Kidney capillary endothelial cell (primary cell): ENCODE results near the gene CAMTA1.

Experiments
- DNase-seq: peaks from one replicate; pipeline ENCODE4 v3.0.0-alpha.2; 2018; ENCODE audit warnings: low spot score

The CAMTA1 gene

DNA sequence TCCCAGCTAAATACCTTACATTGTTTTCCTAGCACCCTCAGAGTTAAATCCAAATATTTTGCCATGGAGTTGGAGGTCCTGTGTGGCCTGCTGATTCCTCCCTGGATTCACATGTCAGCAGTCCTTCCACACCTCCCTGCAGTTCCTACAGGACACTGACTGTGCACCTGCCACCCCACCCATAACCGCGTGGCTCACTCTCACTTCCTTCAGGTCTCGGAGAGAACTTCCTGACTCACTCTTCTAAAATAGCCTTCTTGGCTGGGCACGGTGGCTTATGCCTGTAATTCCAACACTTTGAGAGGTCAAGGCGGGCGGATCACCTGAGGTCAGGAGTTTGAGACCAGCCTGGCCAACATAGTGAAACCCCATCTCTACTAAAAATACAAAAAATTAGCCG, 8.4 kb upstream of the CAMTA1 start:
- no peak for DNase-seq

DNA sequence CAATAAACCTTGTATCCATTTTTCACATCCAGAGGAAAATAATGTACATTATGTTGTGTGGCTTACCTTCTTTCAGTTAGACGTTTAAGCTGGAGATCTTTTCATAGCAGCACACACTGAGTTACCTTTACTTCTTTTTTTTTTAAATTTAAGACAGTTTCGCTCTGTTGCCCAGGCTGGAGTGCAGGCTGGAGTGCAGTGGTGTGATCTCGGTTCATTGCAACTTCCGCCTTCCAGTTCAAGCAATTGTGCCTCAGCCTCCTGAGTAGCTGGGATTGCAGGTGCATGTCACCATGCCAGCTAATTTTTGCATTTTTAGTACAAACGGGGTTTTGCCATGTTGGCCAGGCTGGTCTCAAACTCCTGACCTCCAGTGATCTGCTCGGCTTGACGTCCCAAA, 7.4 kb upstream of the CAMTA1 start:
- DNase-seq = no peak

DNA sequence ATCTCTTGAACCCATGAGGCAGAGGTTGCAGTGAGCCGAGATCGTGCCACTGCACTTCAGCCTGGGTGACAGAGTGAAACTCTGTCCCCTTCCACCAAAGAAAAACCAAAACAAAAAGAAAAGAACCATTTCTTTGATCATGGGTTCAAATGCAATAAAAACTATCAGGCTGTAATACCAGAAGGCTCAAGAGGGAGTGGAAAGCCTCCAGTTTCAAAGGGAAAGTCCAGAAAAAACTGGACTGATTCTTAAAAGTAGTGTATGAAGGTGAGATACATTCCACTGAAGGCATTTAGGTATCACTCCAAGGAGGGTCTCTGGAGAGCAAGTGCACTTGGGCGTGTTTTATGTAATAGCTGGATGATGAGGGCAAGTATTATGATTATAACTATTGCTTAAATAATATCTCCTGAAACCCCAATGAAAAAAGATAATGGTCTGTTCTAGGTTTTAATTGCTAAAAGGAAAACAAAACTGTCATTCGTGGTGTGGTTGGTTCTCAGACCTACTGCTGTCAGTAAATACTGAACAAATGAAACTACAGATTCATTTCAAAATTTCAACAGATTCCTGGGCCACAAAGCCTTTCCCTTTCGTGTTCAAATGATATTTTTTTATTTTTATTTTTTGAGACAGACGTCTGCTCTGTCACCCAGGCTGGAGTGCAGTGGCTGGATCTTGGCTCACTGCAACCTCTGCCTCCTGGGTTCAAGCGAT, 6.0 kb upstream of the CAMTA1 start:
- no peak for DNase-seq

DNA sequence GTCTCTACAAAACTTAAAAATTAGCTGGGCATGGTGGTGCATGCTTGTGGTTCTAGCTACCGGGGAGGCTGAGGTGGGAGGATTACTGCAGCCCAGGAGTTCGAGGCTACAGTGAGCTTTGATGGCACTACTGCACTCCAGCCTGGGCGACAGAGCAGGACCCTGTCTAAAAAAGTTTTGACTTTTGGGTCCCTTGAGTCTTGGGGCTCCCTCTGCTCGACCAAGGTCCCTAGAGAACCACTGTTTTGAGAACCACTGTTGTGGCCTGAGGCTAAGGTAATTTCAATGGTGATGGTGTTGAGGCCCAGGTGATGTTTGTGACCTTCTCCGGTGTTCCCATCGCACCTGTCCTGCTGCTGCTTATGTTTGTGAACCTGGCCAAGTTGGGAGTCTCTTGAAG, 3.1 kb upstream of the CAMTA1 start:
- no peak for DNase-seq

DNA sequence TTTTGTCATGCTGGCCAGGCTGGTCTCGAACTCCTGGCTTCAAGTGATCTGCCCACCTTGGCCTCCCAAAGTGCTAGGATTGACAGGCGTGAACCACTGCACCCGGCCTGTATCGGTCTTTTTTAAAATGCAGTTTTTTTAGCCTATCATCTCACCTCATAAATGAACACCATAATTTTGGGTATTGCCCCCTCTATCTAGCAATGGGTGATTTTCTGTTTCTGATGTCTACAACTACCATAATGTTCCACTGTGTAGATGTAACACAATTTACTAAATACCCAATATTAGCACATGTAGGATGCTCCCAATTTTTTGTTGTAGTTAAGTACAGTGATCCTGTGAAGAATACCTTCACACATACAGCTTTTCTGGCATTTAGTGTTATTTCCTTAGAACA, 2.0 kb upstream of the CAMTA1 start:
- no peak for DNase-seq

DNA sequence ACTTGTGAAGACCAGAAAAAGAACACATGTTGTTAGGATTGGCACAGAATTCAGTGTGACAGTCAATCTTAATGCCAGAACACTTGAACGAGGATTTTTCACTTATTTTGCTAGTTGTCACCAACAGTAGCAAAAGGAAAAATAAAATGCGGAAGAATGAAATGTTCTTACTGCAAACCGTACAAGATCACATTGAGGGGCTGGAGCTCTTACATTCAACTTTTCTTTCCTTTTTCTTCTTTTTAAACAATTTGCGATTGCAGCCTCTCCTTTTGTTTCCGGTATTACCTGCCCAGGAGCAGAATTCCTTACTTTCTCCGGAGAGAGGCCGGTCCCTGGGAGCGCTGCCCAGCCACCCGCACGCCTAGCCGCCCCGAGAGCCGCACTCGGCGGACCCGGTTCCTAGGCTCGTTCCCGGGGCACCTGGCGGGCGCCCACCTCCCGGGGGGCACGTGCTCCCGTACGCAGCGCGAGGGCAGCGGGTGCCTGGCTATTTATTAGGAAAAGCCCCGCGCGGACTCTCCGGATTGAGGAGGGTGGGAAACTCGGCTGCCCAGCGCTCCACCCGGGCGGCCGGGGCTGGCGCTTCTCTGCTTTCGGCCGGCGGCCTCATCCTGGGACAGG, 1.2 kb upstream of the CAMTA1 start:
- no peak for DNase-seq

DNA sequence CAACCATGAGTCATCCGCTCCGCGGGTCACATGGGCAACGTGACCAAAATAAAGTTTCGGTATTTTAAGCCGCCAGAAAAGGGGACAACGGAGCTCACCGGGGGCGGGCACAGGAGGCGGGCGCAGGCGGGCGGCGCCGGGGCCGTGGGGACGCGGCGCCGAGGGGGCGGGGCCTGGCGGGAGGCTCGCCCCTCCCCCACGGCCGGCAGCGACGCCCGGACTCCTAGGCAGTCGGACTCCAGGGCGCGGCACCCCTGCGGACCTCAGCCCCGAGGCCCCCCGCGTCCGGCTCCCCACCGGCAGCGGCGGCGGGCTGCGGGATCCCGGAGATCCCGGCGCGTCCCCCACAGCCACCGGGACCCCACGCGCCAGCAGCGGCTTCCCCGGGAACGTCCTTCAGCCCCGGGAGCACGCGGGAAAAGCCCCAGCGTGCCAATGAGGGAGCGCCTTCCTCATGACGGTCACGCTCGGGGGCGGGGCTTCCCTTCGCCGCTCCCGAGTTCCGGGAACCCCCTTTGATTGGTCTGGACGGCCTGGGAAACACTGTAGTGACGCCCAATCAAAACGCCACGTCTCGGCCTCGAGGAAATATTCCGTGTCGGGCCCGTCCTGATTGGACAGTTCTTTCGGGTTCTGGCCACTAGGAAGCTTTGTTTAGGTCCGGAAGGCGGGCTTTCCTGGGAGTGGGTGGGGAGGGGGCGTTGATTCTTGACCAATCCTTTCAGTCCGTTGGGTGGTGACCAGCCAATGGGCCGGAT, 515 bp upstream of the CAMTA1 start:
- peak; percentile 100 for DNase-seq

DNA sequence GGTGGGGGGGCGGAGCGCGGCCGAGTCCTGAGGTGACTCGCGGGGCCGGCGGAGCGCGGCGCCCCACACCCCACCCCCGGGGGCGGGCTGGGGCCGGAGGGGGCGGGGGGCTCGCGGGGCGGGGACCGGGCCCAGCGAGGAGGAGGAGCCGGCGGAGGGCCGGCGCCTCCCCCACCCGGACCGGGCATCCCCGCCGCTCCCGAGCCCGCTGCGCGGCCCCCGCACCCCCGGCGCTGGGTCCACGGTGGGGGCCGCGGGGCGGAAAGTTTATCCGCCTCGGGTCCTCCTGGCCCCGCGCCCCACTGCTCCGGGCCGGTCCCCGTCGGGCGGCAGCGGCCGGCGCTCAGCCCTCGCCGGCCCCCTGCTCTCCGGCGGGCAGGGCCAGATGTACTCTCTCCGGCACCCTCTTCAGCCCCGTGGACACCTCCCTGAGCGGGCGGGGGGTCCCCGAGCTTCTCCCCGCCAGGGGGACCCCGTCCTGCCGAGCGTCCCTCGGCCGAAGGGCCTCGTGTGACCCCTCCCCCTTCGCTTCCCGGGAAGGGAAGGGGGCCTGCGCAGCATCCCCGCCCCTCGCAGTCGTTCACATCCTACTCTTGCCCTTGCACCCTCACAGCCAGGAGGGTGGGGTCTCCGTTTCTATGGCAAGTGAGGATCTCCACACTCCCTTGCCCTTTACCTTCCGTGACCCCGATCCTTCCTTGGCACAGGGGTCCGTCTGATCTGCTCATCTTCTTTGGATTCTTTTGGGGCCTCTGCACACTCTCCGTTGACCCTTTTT, 663 bp downstream of the CAMTA1 start:
- DNase-seq = no peak

DNA sequence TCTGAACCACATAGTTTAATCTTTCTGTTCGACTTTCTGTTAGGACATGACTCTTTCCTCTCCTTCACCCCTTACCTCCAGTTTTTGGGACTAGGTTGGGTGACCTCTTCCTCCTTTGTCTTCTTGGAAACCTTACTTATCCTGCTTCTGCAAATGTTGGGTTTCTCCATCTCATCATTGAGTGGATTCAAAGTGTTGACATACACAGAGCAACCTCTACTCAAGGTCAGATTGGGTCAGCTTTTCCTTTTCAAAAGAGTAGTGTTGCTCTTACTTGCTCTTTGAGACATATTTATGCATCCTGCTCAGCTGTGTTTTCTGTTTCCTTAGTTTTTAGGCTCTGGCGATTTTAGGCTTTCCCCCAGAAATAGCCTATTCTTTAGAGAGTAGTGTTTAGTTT, 3.7 kb downstream of the CAMTA1 start:
- DNase-seq = no peak

DNA sequence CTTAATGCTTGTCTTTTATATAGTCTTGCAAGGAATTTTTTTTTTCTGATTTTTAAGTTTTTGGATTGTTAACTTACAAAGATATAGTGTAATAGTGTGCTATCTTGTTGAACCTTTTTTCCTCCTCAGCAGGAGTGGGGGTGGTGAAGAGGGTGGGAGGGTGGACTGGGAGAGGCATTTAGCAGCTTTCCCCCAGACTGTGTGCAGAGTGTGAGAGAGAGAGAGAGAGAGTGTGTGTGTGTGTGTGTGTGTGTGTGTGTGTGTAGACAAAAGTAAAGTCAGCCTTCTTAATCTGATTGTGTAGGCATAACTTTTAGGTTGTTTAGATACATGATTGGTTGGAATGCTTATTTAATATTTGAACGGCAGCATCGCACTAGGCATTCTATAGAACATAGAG, 4.9 kb downstream of the CAMTA1 start:
- DNase-seq = no peak

DNA sequence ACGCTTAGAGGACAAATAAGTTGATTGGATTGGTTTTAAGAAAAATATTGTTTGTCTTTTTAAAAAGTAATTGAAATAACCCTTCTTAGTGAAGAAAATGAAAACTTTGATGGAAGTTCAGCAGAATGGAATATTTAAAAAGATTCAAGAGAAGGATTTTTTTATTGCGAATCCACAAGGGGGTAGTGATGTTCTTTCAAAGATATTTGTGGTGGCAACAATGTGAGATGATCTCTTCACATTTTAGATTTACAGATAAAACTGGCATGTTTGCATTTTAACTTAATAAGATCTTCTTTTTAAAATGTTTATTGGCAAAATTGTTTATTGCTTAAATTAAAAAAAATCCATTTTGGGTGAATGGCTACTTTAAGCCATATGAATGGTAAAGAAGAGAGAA, 8.9 kb downstream of the CAMTA1 start:
- no peak for DNase-seq

DNA sequence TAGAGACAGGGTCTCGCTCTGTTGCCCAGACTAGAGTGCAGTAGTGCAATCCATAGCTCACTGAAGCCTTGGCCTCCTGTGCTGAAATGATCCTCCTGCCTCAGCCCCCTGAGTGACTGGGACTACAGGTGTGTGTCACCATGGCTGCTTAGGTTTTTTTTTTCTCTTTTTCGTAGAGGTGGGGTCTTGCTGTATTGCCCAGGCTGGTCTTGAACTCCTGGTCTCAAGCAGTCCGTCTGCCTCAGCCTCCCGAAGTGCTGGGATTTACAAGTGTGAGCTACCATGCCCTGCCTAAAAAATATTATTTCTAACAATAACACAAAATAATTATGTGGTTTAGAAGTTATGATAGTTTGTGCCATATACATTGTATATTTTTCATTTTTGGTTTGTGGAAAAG, 9.9 kb downstream of the CAMTA1 start:
- no peak for DNase-seq

DNA sequence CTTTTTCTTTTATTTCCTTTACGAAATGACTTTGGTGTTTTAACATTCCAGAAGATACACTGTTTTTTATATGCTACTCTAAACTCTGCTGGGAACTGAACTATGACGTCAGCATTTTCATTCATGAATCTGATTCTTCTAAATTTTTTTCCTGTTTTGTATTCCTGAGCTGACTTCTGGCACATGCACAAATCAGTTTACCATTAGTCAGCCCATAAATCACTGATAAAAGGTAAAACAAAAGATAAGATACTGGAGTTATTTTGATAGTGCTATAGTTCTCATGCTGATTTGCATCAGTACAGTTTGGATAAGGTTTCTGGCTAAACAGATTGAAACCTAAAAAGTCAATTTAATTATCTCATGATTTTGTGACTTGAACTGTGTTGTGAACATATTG, 10.4 kb downstream of the CAMTA1 start:
- peak; percentile 33 for DNase-seq

DNA sequence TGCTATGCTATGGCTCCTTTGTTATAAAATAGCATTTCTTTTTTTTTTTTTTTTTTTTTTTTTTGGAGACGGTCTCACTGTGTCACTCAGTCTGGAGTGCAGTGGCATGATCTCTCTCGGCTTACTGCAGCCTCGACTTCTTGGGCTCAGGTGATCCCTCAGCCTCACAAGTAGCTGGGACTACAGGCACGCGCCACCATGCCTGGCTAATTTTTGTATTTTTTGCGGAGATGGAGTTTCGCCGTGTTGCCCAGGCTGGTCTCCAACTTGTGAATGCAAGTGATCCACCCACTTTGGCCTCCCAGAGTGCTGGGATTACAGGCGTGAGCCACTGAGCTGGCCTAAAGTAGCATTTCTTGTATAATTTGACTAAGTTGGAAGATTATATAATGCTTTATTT, 10.8 kb downstream of the CAMTA1 start:
- DNase-seq = no peak

DNA sequence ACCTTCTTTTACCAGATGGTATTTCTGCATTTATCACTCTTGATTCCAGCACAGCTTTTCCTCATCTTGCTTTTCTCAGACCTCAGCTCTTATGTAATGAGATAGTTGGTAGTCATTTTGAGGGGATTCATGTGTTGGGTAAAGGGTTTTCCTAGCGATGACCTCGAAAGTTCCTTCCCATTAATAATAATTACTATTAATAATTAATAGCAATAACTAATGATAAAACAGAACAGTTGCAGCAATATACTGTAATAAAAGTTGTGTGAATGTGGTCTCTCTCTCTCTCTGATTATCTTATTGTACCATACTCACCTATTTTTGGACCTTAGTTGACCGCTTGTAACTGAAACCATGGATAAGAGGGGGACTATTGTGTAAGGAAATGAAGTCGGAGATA, 14.2 kb downstream of the CAMTA1 start:
- no peak for DNase-seq

DNA sequence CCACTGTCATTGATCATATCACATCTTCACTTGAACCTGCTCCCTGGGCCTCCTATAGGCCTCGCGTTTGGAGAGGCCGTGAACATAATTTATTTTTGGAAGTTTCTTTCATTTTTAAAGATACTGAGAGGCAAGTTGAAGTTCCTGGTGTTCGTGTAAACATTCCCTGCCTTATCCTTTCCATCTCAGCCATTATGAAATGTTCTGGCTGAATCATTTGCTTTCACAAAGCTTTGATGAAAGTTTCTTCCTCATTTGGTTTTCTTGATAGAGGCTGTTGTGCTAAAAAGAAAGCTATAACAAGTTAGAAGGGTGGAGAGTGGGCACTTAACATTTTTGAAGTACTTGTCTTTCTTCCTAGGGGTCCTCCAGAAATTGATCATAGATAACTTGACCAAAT, 15.5 kb downstream of the CAMTA1 start:
- no peak for DNase-seq

DNA sequence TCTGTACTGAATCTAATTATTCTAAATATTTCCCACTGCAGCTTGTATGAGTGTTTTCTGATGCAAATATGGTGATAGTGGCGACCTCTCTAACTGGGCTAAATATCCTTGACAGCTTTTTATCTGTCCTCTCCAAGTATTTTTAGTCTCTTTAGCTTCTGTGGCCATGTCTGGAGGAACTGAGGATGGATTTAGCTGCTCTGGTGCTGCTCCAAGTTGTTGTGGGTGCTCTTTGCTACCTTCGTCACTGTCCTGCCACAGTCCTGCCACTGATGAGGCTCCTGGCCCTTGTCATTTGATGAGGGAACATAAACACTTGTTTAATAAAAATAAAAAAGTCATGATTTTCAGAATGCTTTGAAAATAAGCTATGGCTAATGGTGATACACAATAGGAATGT, 15.9 kb downstream of the CAMTA1 start:
- no peak for DNase-seq

DNA sequence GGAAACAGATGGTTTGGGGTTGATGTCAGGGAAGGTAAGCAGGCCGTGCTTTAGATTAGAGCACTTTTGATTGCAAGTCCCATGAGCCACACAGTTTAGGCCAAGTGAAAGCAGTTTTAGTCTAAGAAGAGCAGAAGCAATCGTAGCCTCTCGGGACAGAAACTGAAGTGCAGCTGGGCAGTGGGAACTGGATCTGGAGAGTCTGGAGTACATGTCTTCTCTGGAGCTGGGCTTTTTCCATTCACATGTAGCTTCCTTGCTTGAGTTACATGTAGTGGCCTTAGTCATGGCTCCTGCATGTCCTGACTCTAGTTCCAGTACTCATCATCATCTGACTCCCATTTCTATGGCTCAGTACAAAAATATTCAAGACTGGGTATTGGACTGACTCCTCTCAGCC, 16.7 kb downstream of the CAMTA1 start:
- no peak for DNase-seq

DNA sequence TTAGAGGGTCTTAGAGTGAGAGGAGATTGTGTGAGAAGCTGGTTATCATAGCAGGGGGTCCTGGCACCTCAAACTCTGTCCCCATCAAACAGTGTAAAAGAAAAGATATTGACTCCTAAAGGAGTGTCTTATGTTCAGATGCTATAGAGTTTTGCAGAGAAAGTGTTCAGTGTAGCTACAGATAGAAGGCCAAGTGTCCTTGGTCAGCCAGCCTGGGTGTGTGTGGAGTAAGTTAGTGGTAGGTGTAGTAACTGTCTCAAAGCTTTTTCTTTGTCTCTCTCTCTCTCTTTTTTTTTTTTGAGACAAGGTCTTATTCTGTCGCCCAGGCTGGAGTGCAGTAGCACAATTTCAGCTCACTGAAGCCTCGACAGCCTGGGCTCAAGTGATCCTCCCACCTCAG, 17.2 kb downstream of the CAMTA1 start:
- DNase-seq = no peak

DNA sequence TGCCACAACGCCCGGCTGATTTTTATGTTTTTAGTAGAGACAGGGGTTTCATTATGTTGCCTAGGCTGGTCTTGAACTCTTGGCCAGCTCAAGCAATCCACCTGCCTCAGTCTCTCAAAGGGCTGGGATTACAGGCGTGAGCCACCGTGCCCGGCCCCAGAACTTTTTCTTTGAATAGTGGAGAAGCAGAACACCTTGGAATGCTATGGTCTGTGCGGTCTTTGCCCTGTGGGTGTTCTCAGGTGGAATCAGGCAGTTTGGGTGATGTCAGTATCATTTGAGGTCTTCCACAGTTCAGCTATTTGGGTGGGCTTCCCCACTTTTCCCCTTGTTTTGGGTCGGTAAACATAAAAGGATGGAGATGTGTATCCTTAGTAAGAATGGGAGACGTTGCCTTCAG, 17.6 kb downstream of the CAMTA1 start:
- DNase-seq = no peak

DNA sequence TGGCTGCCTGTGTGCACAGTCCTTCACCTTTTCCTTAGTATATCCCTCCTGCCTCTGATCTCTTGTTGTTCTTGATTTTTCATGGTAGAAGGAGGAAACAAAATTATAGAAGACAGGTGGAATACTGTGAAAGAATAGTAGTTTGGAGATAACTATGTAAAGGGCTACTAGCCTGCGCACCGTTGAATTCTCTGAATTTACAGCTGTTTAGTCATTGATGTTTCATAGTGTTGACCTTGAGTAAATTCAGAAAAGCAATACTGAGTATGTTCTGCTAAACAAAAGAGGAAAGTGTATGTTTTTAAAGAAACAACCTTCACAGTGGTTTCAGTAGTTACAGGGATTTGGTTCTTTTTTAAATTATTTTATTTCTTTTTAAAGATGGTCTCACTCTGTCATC, 18.1 kb downstream of the CAMTA1 start:
- DNase-seq = no peak

DNA sequence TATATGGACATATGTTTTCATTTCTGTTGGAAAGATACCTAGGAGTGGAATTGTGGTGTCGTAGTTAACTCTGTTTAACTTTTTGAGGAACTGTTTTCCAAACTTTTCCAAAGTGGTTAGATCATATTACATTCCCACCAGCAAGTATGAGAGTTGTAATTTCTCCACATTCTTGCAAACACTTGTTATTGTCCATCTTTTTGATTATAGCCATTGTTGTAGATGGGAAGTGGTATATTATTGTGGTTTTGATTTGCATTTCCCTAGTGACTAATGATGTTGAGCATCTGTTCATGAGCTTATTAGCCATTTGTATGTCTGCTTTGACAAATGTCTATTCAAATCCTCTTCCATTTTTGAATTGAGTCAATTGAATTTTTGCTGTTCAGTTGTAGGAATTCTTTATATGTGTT, 19.8 kb downstream of the CAMTA1 start:
- DNase-seq = no peak

DNA sequence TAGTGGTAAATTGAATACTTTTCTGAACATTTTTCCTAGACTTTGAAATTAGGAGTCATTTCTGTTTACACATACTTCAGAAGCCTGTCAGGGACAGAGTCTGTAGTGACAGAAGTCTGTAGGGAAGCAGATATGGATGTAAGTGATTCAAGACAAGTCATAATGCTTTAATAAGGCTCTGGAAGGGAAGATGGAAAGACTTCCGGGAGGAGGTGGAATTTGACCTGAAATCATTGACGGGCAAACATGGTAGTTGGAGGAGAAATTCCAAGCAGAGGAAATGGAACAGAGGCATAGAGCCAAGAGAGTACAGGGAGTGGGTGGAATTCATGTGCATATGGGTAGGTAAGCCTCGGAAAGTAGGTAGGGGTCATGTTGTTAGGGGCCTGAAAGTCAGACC, 22.5 kb downstream of the CAMTA1 start:
- no peak for DNase-seq
